NCI-H510A (cell line): ENCODE data around the gene NUBPL.
"Not testable (repeated sequence)": the region's sequence is repeated elsewhere in the genome, so short reads cannot be mapped to it uniquely, and the experiment has no call there.

ENCODE experiments used
- DNase-seq: peaks from one replicate; lab custom pipeline; 2025; lab: John Stamatoyannopoulos, UW

NUBPL gene

GRCh38 chr14:31813724-31814490, 252.7 kb downstream of the NUBPL start:
- DNase-seq: not testable (repeated sequence)

- DNase-seq: no peak
Measured at GRCh38 chr14:31819281-31819680, 258.1 kb downstream of the NUBPL start.

GRCh38 chr14:31825459-31825858, 264.3 kb downstream of the NUBPL start:
- no peak for DNase-seq

- DNase-seq: no peak
Measured at GRCh38 chr14:31827325-31827724, 266.1 kb downstream of the NUBPL start.

GRCh38 chr14:31828946-31829868, 268.0 kb downstream of the NUBPL start:
- no peak for DNase-seq

- peak; percentile 19 for DNase-seq
Measured at GRCh38 chr14:31834616-31835015, 273.4 kb downstream of the NUBPL start.

GRCh38 chr14:31835049-31835448, 273.8 kb downstream of the NUBPL start:
- DNase-seq: no peak

- DNase-seq: no peak
Measured at GRCh38 chr14:31837031-31837430, 275.8 kb downstream of the NUBPL start.

GRCh38 chr14:31842899-31843298, 281.7 kb downstream of the NUBPL start:
- DNase-seq: no peak

GRCh38 chr14:31843361-31844091, 282.3 kb downstream of the NUBPL start:
- DNase-seq: no peak

- DNase-seq: no peak
Measured at GRCh38 chr14:31854508-31855075, 293.4 kb downstream of the NUBPL start.

- no peak for DNase-seq
Measured at GRCh38 chr14:31855262-31855661, 294.1 kb downstream of the NUBPL start.

- DNase-seq: not testable (repeated sequence)
Measured at GRCh38 chr14:31856003-31856402, 294.8 kb downstream of the NUBPL start.

- DNase-seq: no peak
Measured at GRCh38 chr14:31858868-31859267, 297.7 kb downstream of the NUBPL start.

- DNase-seq: no peak
Measured at GRCh38 chr14:31864937-31865855, 304.0 kb downstream of the NUBPL start.

- no peak for DNase-seq
Measured at GRCh38 chr14:31867570-31867969, 306.4 kb downstream of the NUBPL start.

- DNase-seq: not testable (repeated sequence)
Measured at GRCh38 chr14:31868096-31868495, 306.9 kb downstream of the NUBPL start.

GRCh38 chr14:31876741-31877140, 315.5 kb downstream of the NUBPL start:
- DNase-seq: no peak

GRCh38 chr14:31877255-31877798, 316.1 kb downstream of the NUBPL start:
- no peak for DNase-seq

GRCh38 chr14:31879661-31880348, 318.6 kb downstream of the NUBPL start:
- DNase-seq: no peak
